Measurements from ENCODE around the gene RABL2B.

DNA sequence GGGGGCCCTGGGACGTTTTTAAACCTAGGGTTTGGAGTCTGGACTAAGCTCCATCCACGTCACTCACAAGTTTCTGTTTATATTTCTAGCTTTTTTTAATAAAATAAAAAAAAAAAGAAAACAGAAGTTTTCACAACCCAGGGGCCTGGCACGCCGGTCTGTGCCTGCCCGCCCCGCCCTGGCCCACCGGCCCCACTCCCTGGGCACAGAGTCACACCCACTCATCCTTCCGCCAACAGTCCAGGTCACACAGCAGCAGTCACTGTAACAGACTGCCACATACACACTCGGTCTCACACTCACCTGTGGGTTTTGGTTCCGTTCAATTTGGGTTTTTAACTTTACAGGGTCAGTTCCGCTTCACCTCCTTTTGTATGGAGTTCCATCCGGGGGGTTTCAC, 50.8 kb downstream of the RABL2B start:
- TF ChIP-seq, protein P1, sequence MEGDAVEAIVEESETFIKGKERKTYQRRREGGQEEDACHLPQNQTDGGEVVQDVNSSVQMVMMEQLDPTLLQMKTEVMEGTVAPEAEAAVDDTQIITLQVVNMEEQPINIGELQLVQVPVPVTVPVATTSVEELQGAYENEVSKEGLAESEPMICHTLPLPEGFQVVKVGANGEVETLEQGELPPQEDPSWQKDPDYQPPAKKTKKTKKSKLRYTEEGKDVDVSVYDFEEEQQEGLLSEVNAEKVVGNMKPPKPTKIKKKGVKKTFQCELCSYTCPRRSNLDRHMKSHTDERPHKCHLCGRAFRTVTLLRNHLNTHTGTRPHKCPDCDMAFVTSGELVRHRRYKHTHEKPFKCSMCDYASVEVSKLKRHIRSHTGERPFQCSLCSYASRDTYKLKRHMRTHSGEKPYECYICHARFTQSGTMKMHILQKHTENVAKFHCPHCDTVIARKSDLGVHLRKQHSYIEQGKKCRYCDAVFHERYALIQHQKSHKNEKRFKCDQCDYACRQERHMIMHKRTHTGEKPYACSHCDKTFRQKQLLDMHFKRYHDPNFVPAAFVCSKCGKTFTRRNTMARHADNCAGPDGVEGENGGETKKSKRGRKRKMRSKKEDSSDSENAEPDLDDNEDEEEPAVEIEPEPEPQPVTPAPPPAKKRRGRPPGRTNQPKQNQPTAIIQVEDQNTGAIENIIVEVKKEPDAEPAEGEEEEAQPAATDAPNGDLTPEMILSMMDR (IDR thresholded peaks at IDR 0.05): no peak
- no peak for TF ChIP-seq POLR2A (IDR thresholded peaks at IDR 0.05)
